ENCODE data around the gene BICRA. TPM values are rescaled to one million over a fixed set of nuclear protein-coding genes. Genes with fewer than 3 reads are reported as not detected.

Gene BICRA
- total RNA-seq, 1 donor from 2014 or later = 55.5 TPM

DNA sequence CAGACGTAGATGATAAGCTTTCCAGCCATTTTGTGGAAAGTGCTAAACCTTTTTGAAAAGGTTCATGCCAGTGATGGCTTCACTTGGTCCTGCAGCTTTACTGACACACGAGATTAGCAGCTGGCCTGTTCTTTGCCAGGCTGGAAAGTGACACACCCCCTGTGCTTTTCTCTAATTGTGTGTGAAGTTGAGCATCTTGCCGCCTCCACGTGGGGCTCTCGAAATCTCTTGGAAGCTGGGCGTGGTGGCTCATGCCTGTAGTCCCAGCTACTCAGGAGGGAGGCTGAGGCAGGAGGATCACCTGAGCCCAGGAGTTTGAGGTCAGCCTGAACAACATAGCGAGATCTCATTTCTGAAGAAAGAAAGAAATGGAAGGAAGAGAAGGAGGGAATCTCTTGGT is 79.0 kb downstream of the BICRA start:
- TF ChIP-seq, protein P1, sequence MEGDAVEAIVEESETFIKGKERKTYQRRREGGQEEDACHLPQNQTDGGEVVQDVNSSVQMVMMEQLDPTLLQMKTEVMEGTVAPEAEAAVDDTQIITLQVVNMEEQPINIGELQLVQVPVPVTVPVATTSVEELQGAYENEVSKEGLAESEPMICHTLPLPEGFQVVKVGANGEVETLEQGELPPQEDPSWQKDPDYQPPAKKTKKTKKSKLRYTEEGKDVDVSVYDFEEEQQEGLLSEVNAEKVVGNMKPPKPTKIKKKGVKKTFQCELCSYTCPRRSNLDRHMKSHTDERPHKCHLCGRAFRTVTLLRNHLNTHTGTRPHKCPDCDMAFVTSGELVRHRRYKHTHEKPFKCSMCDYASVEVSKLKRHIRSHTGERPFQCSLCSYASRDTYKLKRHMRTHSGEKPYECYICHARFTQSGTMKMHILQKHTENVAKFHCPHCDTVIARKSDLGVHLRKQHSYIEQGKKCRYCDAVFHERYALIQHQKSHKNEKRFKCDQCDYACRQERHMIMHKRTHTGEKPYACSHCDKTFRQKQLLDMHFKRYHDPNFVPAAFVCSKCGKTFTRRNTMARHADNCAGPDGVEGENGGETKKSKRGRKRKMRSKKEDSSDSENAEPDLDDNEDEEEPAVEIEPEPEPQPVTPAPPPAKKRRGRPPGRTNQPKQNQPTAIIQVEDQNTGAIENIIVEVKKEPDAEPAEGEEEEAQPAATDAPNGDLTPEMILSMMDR (IDR thresholded peaks at IDR 0.05; ENCODE audit: partially characterized antibody, unreplicated experiment) = no peak
- H3K9me3 Mint-ChIP-seq (ENCODE audit: unreplicated experiment) = peaks cover 3% of the 10 kb centered on the region
- H3K4me1 Mint-ChIP-seq (ENCODE audit: low read depth, unreplicated experiment) = peaks cover 10% of the 10 kb centered on the region
- H3K27me3 Mint-ChIP-seq (ENCODE audit: unreplicated experiment) = peaks cover 1% of the 10 kb centered on the region
- peak overlapping the region; percentile 55 for H3K27ac Mint-ChIP-seq (ENCODE audit: unreplicated experiment)
- no peak for DNase-seq
- H3K36me3 Mint-ChIP-seq (ENCODE audit: unreplicated experiment) = no peaks in the 10 kb centered on the region
- H3K4me3 Mint-ChIP-seq (ENCODE audit: unreplicated experiment) = no peak overlapping the region

DNA sequence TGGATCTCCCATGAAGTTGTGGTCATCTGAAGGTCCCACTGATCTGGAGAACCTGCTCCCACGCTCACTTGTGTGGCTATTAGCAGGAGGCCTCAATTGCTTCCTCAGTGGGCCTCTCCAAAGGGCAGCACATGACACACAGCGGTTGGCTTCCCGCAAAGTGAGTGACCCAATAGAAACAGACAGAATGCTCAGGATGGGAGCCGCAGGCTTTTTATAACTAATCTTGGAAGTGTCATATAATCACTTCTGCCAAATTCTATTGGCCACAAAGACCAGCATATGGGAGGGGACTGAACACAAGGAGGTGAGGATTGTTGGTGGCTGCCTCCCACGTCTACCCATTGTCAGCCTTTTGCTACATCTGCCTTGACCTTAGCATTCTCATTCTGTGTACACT is 82.2 kb downstream of the BICRA start:
- Mint-ChIP-seq H3K4me3 (ENCODE audit: unreplicated experiment) (no peak overlapping the region), H3K9me3 (ENCODE audit: unreplicated experiment) (peaks cover 3% of the 10 kb centered on the region), H3K4me1 (ENCODE audit: low read depth, unreplicated experiment) (peaks cover 6% of the 10 kb centered on the region), H3K36me3 (ENCODE audit: unreplicated experiment) (no peaks in the 10 kb centered on the region), H3K27ac (ENCODE audit: unreplicated experiment) (no peak overlapping the region), H3K27me3 (ENCODE audit: unreplicated experiment) (peaks cover 11% of the 10 kb centered on the region)
- no peak for DNase-seq
- TF ChIP-seq, protein P1 (IDR thresholded peaks at IDR 0.05; ENCODE audit: partially characterized antibody, unreplicated experiment) = no peak

DNA sequence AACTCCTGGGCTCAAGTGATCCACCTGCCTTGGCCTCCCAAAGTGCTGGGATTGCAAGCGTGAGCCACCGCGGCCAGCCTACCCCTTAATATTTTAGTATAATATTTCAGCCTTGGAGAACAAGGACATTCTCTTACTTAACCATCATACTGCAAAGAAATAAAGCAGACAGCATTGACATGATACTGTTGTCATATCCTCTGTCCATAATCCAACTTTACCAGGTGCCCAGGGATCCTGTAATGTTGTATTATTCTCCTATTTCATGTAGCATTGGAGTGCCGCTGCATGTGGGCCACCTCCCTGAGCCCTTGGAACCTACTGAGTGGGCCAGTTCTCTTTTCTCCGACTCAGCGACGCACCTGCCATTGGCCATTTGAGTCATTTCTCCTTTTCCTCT is 82.8 kb downstream of the BICRA start:
- peaks cover 11% of the 10 kb centered on the region for H3K27me3 Mint-ChIP-seq (ENCODE audit: unreplicated experiment)
- H3K27ac Mint-ChIP-seq (ENCODE audit: unreplicated experiment) = no peak overlapping the region
- DNase-seq = no peak
- H3K9me3 Mint-ChIP-seq (ENCODE audit: unreplicated experiment) = peaks cover 3% of the 10 kb centered on the region
- no peak overlapping the region for H3K4me3 Mint-ChIP-seq (ENCODE audit: unreplicated experiment)
- H3K4me1 Mint-ChIP-seq (ENCODE audit: low read depth, unreplicated experiment) = peaks cover 6% of the 10 kb centered on the region
- no peaks in the 10 kb centered on the region for H3K36me3 Mint-ChIP-seq (ENCODE audit: unreplicated experiment)
- TF ChIP-seq, protein P1 (IDR thresholded peaks at IDR 0.05; ENCODE audit: partially characterized antibody, unreplicated experiment) = no peak

DNA sequence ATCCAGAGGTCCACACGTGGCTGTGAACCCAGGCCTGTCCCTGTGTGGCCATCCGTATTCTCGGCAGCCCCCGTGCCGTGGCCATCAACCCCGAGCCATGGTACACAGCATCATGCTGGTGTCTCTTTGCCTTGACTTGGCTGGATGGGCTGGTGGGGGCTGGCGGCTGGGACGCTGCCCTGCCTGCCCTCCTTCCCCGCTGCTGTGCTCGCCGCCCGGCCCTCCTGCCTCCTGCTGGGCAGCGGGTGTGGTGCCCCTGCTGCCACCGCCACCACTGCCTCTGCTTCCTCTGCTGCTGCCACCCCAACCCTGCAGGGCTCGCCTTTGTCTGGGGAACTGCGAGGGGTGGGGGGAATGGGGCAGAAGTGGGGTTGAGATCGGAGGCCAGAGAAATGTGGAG is 84.6 kb downstream of the BICRA start:
- Mint-ChIP-seq H3K36me3 (ENCODE audit: unreplicated experiment) (no peaks in the 10 kb centered on the region), H3K4me3 (ENCODE audit: unreplicated experiment) (no peak overlapping the region), H3K9me3 (ENCODE audit: unreplicated experiment) (peaks cover 3% of the 10 kb centered on the region), H3K27me3 (ENCODE audit: unreplicated experiment) (peaks cover 11% of the 10 kb centered on the region), H3K27ac (ENCODE audit: unreplicated experiment) (no peak overlapping the region), H3K4me1 (ENCODE audit: low read depth, unreplicated experiment) (peaks cover 6% of the 10 kb centered on the region)
- no peak for DNase-seq
- TF ChIP-seq, protein P1 (IDR thresholded peaks at IDR 0.05; ENCODE audit: partially characterized antibody, unreplicated experiment) = no peak

DNA sequence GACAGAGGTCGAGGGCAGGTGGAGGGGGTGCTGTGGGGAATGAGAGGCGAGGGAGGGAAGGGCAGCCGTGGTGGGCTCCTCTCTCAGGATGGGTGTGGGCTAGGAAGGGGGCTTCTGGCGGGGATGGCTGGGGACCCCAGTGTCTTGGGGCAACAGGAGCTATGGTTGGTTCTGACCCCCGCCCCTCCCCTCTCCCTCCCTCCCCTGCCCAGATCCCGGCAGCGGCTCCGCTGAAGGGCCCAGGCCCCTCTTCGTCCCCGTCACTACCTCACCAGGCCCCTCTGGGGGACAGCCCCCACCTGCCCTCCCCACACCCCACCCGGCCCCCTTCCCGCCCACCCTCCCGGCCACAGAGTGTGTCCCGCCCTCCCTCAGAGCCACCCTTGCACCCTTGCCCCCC is 85.0 kb downstream of the BICRA start:
- no peak overlapping the region for H3K4me3 Mint-ChIP-seq (ENCODE audit: unreplicated experiment)
- H3K27me3 Mint-ChIP-seq (ENCODE audit: unreplicated experiment) = peaks cover 11% of the 10 kb centered on the region
- DNase-seq = no peak
- H3K36me3 Mint-ChIP-seq (ENCODE audit: unreplicated experiment) = no peaks in the 10 kb centered on the region
- H3K27ac Mint-ChIP-seq (ENCODE audit: unreplicated experiment) = no peak overlapping the region
- TF ChIP-seq, protein P1 (IDR thresholded peaks at IDR 0.05; ENCODE audit: partially characterized antibody, unreplicated experiment) = no peak
- H3K9me3 Mint-ChIP-seq (ENCODE audit: unreplicated experiment) = peaks cover 3% of the 10 kb centered on the region
- peaks cover 6% of the 10 kb centered on the region for H3K4me1 Mint-ChIP-seq (ENCODE audit: low read depth, unreplicated experiment)
